ENCODE results near the gene MYO3A.
"Not testable (repeated sequence)": the region's sequence is repeated elsewhere in the genome, so short reads cannot be mapped to it uniquely, and the experiment has no call there.

The MYO3A gene

GRCh38 chr10:26052326-26052725, 118.3 kb downstream of the MYO3A start:
- Histone ChIP-seq H2AFZ (ENCODE audit: low read length) (no peak overlapping the region), H3K27ac (ENCODE audit: low read depth, low read length, poor library complexity, severe bottlenecking) (no peak overlapping the region)

GRCh38 chr10:26057466-26057865, 123.4 kb downstream of the MYO3A start:
- no peaks in the 10 kb centered on the region for H3K9me2 ChIP-seq (ENCODE audit: low read depth, low read length)
- no peaks in the 10 kb centered on the region for H3K4me1 ChIP-seq (ENCODE audit: insufficient read depth, low read length, severe bottlenecking)
- H3K79me2 ChIP-seq (ENCODE audit: insufficient read depth, low read length), result no peaks in the 10 kb centered on the region
- H3K27ac ChIP-seq (ENCODE audit: low read depth, low read length, poor library complexity, severe bottlenecking), result no peak overlapping the region
- H4K20me1 ChIP-seq (ENCODE audit: insufficient read depth, low read length), result no peaks in the 10 kb centered on the region
- no peak overlapping the region for H3K4me2 ChIP-seq (ENCODE audit: low read length)
- H3K36me3 ChIP-seq (ENCODE audit: insufficient read depth, low read length), result no peaks in the 10 kb centered on the region
- H3F3A ChIP-seq (ENCODE audit: insufficient read depth, low read length), result no peaks in the 10 kb centered on the region
- H3K9ac ChIP-seq (ENCODE audit: low read length), result no peak overlapping the region
- TF ChIP-seq EZH2 (IDR thresholded peaks at IDR 0.05; ENCODE audit: borderline replicate concordance, low read length) (no peak), CTCF (IDR thresholded peaks at IDR 0.05; ENCODE audit: low read length) (no peak)
- H3K27me3 ChIP-seq (ENCODE audit: insufficient read depth, low read length), result no peaks in the 10 kb centered on the region
- H2AFZ ChIP-seq (ENCODE audit: low read length), result no peak overlapping the region
- no peaks in the 10 kb centered on the region for H3K9me3 ChIP-seq (ENCODE audit: low read length)
- no peak overlapping the region for H3K4me3 ChIP-seq (ENCODE audit: low read depth, low read length, poor library complexity, severe bottlenecking)

More at GRCh38 chr10:26052326-26052725, 118.3 kb downstream of the MYO3A start:
- Histone ChIP-seq H3K4me3 (ENCODE audit: low read depth, low read length, poor library complexity, severe bottlenecking) (no peak overlapping the region), H3K4me2 (ENCODE audit: low read length) (no peak overlapping the region), H3K9me2 (ENCODE audit: low read depth, low read length) (no peaks in the 10 kb centered on the region), H3K4me1 (ENCODE audit: insufficient read depth, low read length, severe bottlenecking) (no peaks in the 10 kb centered on the region), H3K79me2 (ENCODE audit: insufficient read depth, low read length) (no peaks in the 10 kb centered on the region), H4K20me1 (ENCODE audit: insufficient read depth, low read length) (no peaks in the 10 kb centered on the region), H3K36me3 (ENCODE audit: insufficient read depth, low read length) (no peaks in the 10 kb centered on the region), H3K27me3 (ENCODE audit: insufficient read depth, low read length) (no peaks in the 10 kb centered on the region), H3F3A (ENCODE audit: insufficient read depth, low read length) (no peaks in the 10 kb centered on the region), H3K9me3 (ENCODE audit: low read length) (no peaks in the 10 kb centered on the region), H3K9ac (ENCODE audit: low read length) (no peak overlapping the region)
- no peak for TF ChIP-seq EZH2 (IDR thresholded peaks at IDR 0.05; ENCODE audit: borderline replicate concordance, low read length)

GRCh38 chr10:26064106-26064505, 130.1 kb downstream of the MYO3A start:
- H3K4me3 ChIP-seq (ENCODE audit: low read depth, low read length, poor library complexity, severe bottlenecking), result no peak overlapping the region
- no peaks in the 10 kb centered on the region for H3K9me3 ChIP-seq (ENCODE audit: low read length)
- no peaks in the 10 kb centered on the region for H3K4me1 ChIP-seq (ENCODE audit: insufficient read depth, low read length, severe bottlenecking)
- no peak overlapping the region for H3K27ac ChIP-seq (ENCODE audit: low read depth, low read length, poor library complexity, severe bottlenecking)
- H3K9ac ChIP-seq (ENCODE audit: low read length), result no peak overlapping the region
- no peak overlapping the region for H2AFZ ChIP-seq (ENCODE audit: low read length)
- no peaks in the 10 kb centered on the region for H3K9me2 ChIP-seq (ENCODE audit: low read depth, low read length)
- H3K36me3 ChIP-seq (ENCODE audit: insufficient read depth, low read length), result no peaks in the 10 kb centered on the region
- no peaks in the 10 kb centered on the region for H4K20me1 ChIP-seq (ENCODE audit: insufficient read depth, low read length)
- no peak overlapping the region for H3K4me2 ChIP-seq (ENCODE audit: low read length)
- no peaks in the 10 kb centered on the region for H3K27me3 ChIP-seq (ENCODE audit: insufficient read depth, low read length)
- no peaks in the 10 kb centered on the region for H3K79me2 ChIP-seq (ENCODE audit: insufficient read depth, low read length)
- H3F3A ChIP-seq (ENCODE audit: insufficient read depth, low read length), result no peaks in the 10 kb centered on the region
- no peak for TF ChIP-seq EZH2 (IDR thresholded peaks at IDR 0.05; ENCODE audit: borderline replicate concordance, low read length)
- TF ChIP-seq CTCF (IDR thresholded peaks at IDR 0.05; ENCODE audit: low read length), result no peak

- Histone ChIP-seq H3K9me2 (ENCODE audit: low read depth, low read length) (no peaks in the 10 kb centered on the region), H3K4me3 (ENCODE audit: low read depth, low read length, poor library complexity, severe bottlenecking) (no peak overlapping the region), H3K4me1 (ENCODE audit: insufficient read depth, low read length, severe bottlenecking) (no peaks in the 10 kb centered on the region), H3K36me3 (ENCODE audit: insufficient read depth, low read length) (no peaks in the 10 kb centered on the region), H3K27me3 (ENCODE audit: insufficient read depth, low read length) (no peaks in the 10 kb centered on the region), H3K79me2 (ENCODE audit: insufficient read depth, low read length) (no peaks in the 10 kb centered on the region), H3K27ac (ENCODE audit: low read depth, low read length, poor library complexity, severe bottlenecking) (no peak overlapping the region), H3K9ac (ENCODE audit: low read length) (no peak overlapping the region), H3K9me3 (ENCODE audit: low read length) (no peaks in the 10 kb centered on the region), H4K20me1 (ENCODE audit: insufficient read depth, low read length) (no peaks in the 10 kb centered on the region), H2AFZ (ENCODE audit: low read length) (no peak overlapping the region), H3F3A (ENCODE audit: insufficient read depth, low read length) (no peaks in the 10 kb centered on the region), H3K4me2 (ENCODE audit: low read length) (no peak overlapping the region)
- TF ChIP-seq CTCF (IDR thresholded peaks at IDR 0.05; ENCODE audit: low read length) (no peak), EZH2 (IDR thresholded peaks at IDR 0.05; ENCODE audit: borderline replicate concordance, low read length) (no peak)
These were observed 133.7 kb downstream of the MYO3A start for GRCh38 chr10:26067680-26068079.

GRCh38 chr10:26080971-26081370, 146.9 kb downstream of the MYO3A start:
- H2AFZ ChIP-seq (ENCODE audit: low read length); H3K36me3 ChIP-seq (ENCODE audit: insufficient read depth, low read length); H3K4me3 ChIP-seq (ENCODE audit: low read depth, low read length, poor library complexity, severe bottlenecking); H3K9ac ChIP-seq (ENCODE audit: low read length); H3K27me3 ChIP-seq (ENCODE audit: insufficient read depth, low read length); H3F3A ChIP-seq (ENCODE audit: insufficient read depth, low read length); H3K79me2 ChIP-seq (ENCODE audit: insufficient read depth, low read length); H3K4me1 ChIP-seq (ENCODE audit: insufficient read depth, low read length, severe bottlenecking); H3K9me3 ChIP-seq (ENCODE audit: low read length); H3K4me2 ChIP-seq (ENCODE audit: low read length); H3K27ac ChIP-seq (ENCODE audit: low read depth, low read length, poor library complexity, severe bottlenecking); H4K20me1 ChIP-seq (ENCODE audit: insufficient read depth, low read length); H3K9me2 ChIP-seq (ENCODE audit: low read depth, low read length): not testable (repeated sequence)
